Ascending aorta (tissue), 2 donors: ENCODE results near the gene RABGAP1L. TPM values are rescaled to one million over a fixed set of nuclear protein-coding genes. Genes with fewer than 3 reads are reported as not detected.

Experiments
- DNase-seq, 2 donors: peaks; one replicate each; pipeline ENCODE4 v3.0.0-alpha.2; 2019; ENCODE audit warnings: low spot score in 2 of 2
- H3K27ac ChIP-seq, 2 donors: fragments of 200-600 bp; sonication (generic); one replicate each; pipeline ENCODE4 v1.5.1; 2016 to 2017; ENCODE audit warnings: mild to moderate bottlenecking in 1 of 2
- H3K27me3 ChIP-seq: fragments of 200-600 bp; sonication (generic); one replicate; pipeline ENCODE4 v1.5.1; 2017
- H3K36me3 ChIP-seq, 2 donors: fragments of 200-600 bp; sonication (generic); one replicate each; pipeline ENCODE4 v1.5.1; 2016
- H3K4me1 ChIP-seq, 2 donors: fragments of 200-600 bp; sonication (generic); one replicate each; pipeline ENCODE4 v1.5.1; 2016 to 2017; ENCODE audit warnings: mild to moderate bottlenecking in 1 of 2
- H3K4me3 ChIP-seq, 2 donors: fragments of 200-600 bp; sonication (generic); one replicate each; pipeline ENCODE4 v1.5.1; 2016 to 2017; ENCODE audit warnings: mild to moderate bottlenecking in 1 of 2
- H3K9me3 ChIP-seq, 2 donors: fragments of 200-600 bp; sonication (generic); one replicate each; pipeline ENCODE4 v1.5.1; 2016
- CTCF ChIP-seq, 3 experiments: fragments of 200-600 bp in 2 of 3; fragments of 450-650 bp in 1 of 3; sonication (generic) in 2 of 3; IDR thresholded peaks; one replicate each; pipeline ENCODE4 v1.5.1; 2016 to 2019; ENCODE audit warnings: antibody characterized with exemption in 3 of 3, mild to moderate bottlenecking in 1 of 3, moderate library complexity in 1 of 3
- intact Hi-C: fragments of 100-400 bp; cut with DNase I; formaldehyde crosslinking; loops from one replicate; pipeline ENCODE4 v1.15.1; 2023
- total RNA-seq: library from RNA; depleted of rRNA; stranded (reverse); fragments of >200 nt; gene quantifications from one replicate; pipeline ENCODE4 v1.1.0, GENCODE V29; 2016

The RABGAP1L gene
- total RNA-seq, 1 donor from 2014 or later: 48.4 TPM

- DNase-seq: no peak
- Histone ChIP-seq H3K4me1 (peaks cover 0 to 3% of the 10 kb centered on the region in 2 donors), H3K36me3 (no peaks in the 10 kb centered on the region), H3K27me3 (no peaks in the 10 kb centered on the region), H3K4me3 (no peak overlapping the region), H3K27ac (no peak overlapping the region), H3K9me3 (peaks cover 0 to 10% of the 10 kb centered on the region in 2 donors)
- intact Hi-C loops: no loop called here
- no peak for TF ChIP-seq CTCF (IDR thresholded peaks at IDR 0.05)
Observed at GRCh38 chr1:174191349-174191862, 32.1 kb downstream of the RABGAP1L start.

GRCh38 chr1:174194461-174194860 is 35.1 kb downstream of the RABGAP1L start:
- H3K4me3 ChIP-seq: no peak overlapping the region
- no peaks in the 10 kb centered on the region for H3K9me3 ChIP-seq
- H3K27ac ChIP-seq: no peak overlapping the region
- no peaks in the 10 kb centered on the region for H3K27me3 ChIP-seq
- no peaks in the 10 kb centered on the region for H3K36me3 ChIP-seq
- peaks cover 0 to 3% of the 10 kb centered on the region in 2 donors for H3K4me1 ChIP-seq
- TF ChIP-seq CTCF (IDR thresholded peaks at IDR 0.05): no peak
- intact Hi-C loops: no loop called here
- DNase-seq: no peak

- Histone ChIP-seq H3K4me1 (no peaks in the 10 kb centered on the region), H3K27ac (no peak overlapping the region), H3K9me3 (no peaks in the 10 kb centered on the region), H3K27me3 (no peaks in the 10 kb centered on the region), H3K4me3 (no peak overlapping the region), H3K36me3 (no peaks in the 10 kb centered on the region)
- TF ChIP-seq CTCF (IDR thresholded peaks at IDR 0.05): no peak
- intact Hi-C loops: no loop called here
- no peak for DNase-seq
Observed at GRCh38 chr1:174197088-174197487, 37.8 kb downstream of the RABGAP1L start.

- H3K27ac ChIP-seq: no peak overlapping the region
- DNase-seq: no peak
- no peaks in the 10 kb centered on the region for H3K4me1 ChIP-seq
- H3K4me3 ChIP-seq: no peak overlapping the region
- no peaks in the 10 kb centered on the region for H3K36me3 ChIP-seq
- intact Hi-C loops: no loop called here
- no peaks in the 10 kb centered on the region for H3K9me3 ChIP-seq
- no peaks in the 10 kb centered on the region for H3K27me3 ChIP-seq
- no peak for TF ChIP-seq CTCF (IDR thresholded peaks at IDR 0.05)
Observed at GRCh38 chr1:174197547-174197946, 38.2 kb downstream of the RABGAP1L start.

- Histone ChIP-seq H3K9me3 (peaks cover 0 to 5% of the 10 kb centered on the region in 2 donors), H3K4me1 (no peaks in the 10 kb centered on the region), H3K4me3 (no peak overlapping the region), H3K27ac (no peak overlapping the region), H3K36me3 (no peaks in the 10 kb centered on the region), H3K27me3 (no peaks in the 10 kb centered on the region)
- intact Hi-C loops: no loop called here
- TF ChIP-seq CTCF (IDR thresholded peaks at IDR 0.05): no peak
- no peak for DNase-seq
Observed at GRCh38 chr1:174198202-174198601, 38.9 kb downstream of the RABGAP1L start.

GRCh38 chr1:174200746-174201145 is 41.4 kb downstream of the RABGAP1L start:
- intact Hi-C loops: no loop called here
- H3K9me3 ChIP-seq: peaks cover 0 to 11% of the 10 kb centered on the region in 2 donors
- H3K36me3 ChIP-seq: no peaks in the 10 kb centered on the region
- no peaks in the 10 kb centered on the region for H3K4me1 ChIP-seq
- H3K27me3 ChIP-seq: no peaks in the 10 kb centered on the region
- TF ChIP-seq CTCF (IDR thresholded peaks at IDR 0.05): no peak
- DNase-seq: no peak
- no peak overlapping the region for H3K27ac ChIP-seq
- H3K4me3 ChIP-seq: no peak overlapping the region
